SK-N-SH treated with all-trans-retinoic acid at 6 μM for 48 hours (cell line): ENCODE results near the gene ENTPD2.

Experiments
- ARNTL ChIP-seq: fragments of 450-650 bp; formaldehyde crosslinking; IDR thresholded peaks from 2 replicates; pipeline ENCODE4 v1.5.0; 2020; ENCODE audit warnings: low read depth, mild to moderate bottlenecking, moderate library complexity, borderline replicate concordance
- CREB5 ChIP-seq: fragments of 250-450 bp; sonication (Bioruptor Pico); IDR thresholded peaks from 2 replicates; pipeline ENCODE4 v1.5.1; 2020; ENCODE audit warnings: low read depth, mild to moderate bottlenecking, moderate library complexity
- CSDC2 ChIP-seq: fragments of 250-450 bp; sonication (Bioruptor Pico); IDR thresholded peaks from 2 replicates; pipeline ENCODE4 v1.5.0; 2020; ENCODE audit warnings: mild to moderate bottlenecking, moderate library complexity
- PATZ1 ChIP-seq: fragments of 250-450 bp; sonication (Bioruptor Pico); IDR thresholded peaks from 2 replicates; pipeline ENCODE4 v1.8.0; 2020; ENCODE audit warnings: mild to moderate bottlenecking, moderate library complexity, borderline replicate concordance
- POU6F1 ChIP-seq: fragments of 250-450 bp; sonication (Bioruptor Pico); IDR thresholded peaks from 2 replicates; pipeline ENCODE4 v1.8.0; 2021; ENCODE audit warnings: low read depth, mild to moderate bottlenecking, moderate library complexity, borderline replicate concordance
- TSHZ2 ChIP-seq: fragments of 250-450 bp; sonication (Bioruptor Pico); IDR thresholded peaks from 2 replicates; pipeline ENCODE4 v1.5.0; 2020; ENCODE audit warnings: mild to moderate bottlenecking, moderate library complexity
- ZFP3 ChIP-seq: fragments of 250-450 bp; sonication (Bioruptor Pico); IDR thresholded peaks from 2 replicates; pipeline ENCODE4 v1.5.0; 2020; ENCODE audit warnings: mild to moderate bottlenecking, moderate library complexity

GRCh38 chr9:137048655-137049543, 5.0 kb downstream of the ENTPD2 start:
- TF ChIP-seq PATZ1 (CRISPR knock-in tag) (no peak), CREB5 (no peak), CSDC2 (CRISPR knock-in tag) (no peak), ZFP3 (CRISPR knock-in tag) (no peak), POU6F1 (CRISPR knock-in tag) (no peak), TSHZ2 (CRISPR knock-in tag) (no peak), ARNTL (CRISPR knock-in tag) (no peak)
